ENCODE data around the gene SMOC2. TPM values are rescaled to one million over a fixed set of nuclear protein-coding genes. Genes with fewer than 3 reads are reported as not detected.

Gene SMOC2
- total RNA-seq, 1 donor from 2014 or later = not detected

DNA sequence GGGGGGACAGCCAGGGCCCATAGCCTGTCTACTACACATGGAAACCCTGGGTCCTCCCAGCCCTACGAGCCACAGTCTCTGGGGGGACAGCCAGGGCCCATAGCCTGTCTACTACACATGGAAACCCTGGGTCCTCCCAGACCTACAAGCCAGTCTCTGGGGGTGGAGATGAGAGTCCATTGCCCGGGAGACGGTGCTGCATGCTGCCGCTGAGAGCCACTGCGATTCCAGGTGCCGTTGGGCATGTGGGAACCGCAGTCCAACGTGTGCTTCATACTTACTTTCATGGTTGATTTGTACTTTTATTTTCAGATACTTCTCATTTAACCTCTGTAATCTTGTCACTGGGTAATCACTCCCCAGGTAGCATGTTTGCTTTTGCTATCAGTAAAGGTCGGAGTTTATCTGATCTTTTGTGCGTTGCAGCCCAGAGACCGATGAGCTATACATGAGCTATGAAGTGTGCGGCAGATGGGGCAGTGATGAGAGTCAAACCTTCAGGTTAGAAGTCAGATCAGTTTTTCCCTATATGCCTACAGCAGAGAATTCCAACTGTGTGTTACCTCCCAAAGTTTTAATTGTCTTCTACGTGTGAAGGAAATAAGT, 58.2 kb downstream of the SMOC2 start:
- Histone ChIP-seq H3K4me3 (ENCODE audit: low read depth, low read length) (no peak overlapping the region), H3K27me3 (ENCODE audit: control insufficient read depth, insufficient read depth, low read length) (no peaks in the 10 kb centered on the region), H3K36me3 (ENCODE audit: control insufficient read depth, insufficient read depth, low read length) (no peaks in the 10 kb centered on the region)
- DNase-seq (ENCODE audit: low read depth) = no peak
- no peak for TF ChIP-seq CTCF (IDR thresholded peaks at IDR 0.05; ENCODE audit: insufficient read depth, low read length, poor library complexity, severe bottlenecking)

DNA sequence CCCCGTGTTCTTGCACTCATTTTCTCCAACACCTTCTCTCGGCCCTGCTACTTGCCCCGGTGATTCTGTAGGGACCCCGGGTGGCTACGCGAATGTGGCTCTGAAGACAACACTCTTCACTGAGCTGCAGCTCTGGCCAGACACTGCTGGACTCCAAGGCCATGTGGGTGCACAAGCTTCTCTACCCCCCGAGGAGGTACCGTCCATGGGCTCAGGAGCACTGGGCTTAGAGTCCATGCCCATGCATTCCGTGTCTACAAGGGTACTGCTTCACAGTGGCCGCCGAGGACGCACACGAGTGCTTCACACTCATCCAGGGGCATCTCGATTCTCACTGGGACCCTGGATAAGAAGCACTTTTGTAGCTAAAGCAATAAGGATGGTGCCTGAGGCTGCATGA, 59.5 kb downstream of the SMOC2 start:
- no peaks in the 10 kb centered on the region for H3K27me3 ChIP-seq (ENCODE audit: control insufficient read depth, insufficient read depth, low read length)
- H3K4me3 ChIP-seq (ENCODE audit: low read depth, low read length) = no peak overlapping the region
- DNase-seq (ENCODE audit: low read depth) = no peak
- TF ChIP-seq CTCF (IDR thresholded peaks at IDR 0.05; ENCODE audit: insufficient read depth, low read length, poor library complexity, severe bottlenecking) = no peak
- H3K36me3 ChIP-seq (ENCODE audit: control insufficient read depth, insufficient read depth, low read length) = no peaks in the 10 kb centered on the region

DNA sequence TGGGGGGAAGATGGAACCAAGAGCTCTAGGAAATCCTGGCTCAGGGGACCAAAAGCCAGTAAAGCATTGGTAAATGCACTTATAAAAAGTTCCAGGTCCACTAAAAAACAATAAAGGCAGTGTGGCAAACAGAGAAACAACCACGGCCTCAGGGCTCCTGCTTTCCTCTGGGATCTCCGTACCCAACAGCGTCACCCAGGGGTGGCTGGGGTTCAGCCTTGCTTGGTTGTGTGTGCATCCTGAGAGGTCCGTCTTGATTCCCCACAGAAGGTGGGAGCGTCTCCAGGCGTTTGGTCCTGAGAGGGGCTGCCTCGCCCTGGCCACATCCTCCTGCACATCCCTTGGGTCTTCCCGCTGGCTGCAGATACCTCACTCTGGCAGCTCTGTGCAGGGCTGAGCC, 60.6 kb downstream of the SMOC2 start:
- no peaks in the 10 kb centered on the region for H3K36me3 ChIP-seq (ENCODE audit: control insufficient read depth, insufficient read depth, low read length)
- DNase-seq (ENCODE audit: low read depth) = no peak
- no peak overlapping the region for H3K4me3 ChIP-seq (ENCODE audit: low read depth, low read length)
- H3K27me3 ChIP-seq (ENCODE audit: control insufficient read depth, insufficient read depth, low read length) = no peaks in the 10 kb centered on the region
- no peak for TF ChIP-seq CTCF (IDR thresholded peaks at IDR 0.05; ENCODE audit: insufficient read depth, low read length, poor library complexity, severe bottlenecking)

DNA sequence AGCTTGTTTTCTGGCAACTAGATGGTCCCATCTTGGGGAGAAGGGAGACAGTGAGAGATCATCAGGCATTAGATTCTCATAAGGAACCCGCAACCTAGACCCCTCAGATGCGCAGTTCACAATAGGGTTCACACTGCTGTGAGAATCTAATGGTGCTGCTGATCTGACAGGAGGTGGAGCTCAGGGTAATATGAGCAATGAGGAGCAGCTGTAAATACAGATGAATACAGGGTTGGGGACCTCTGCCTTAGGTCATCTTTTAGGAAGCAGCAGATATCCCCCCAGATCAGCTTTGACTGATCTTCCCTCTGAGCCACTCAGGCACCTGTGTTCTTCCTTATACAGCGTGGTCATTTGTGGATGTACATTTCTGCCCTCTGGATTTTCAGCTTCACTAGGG, 63.4 kb downstream of the SMOC2 start:
- no peak for TF ChIP-seq CTCF (IDR thresholded peaks at IDR 0.05; ENCODE audit: insufficient read depth, low read length, poor library complexity, severe bottlenecking)
- Histone ChIP-seq H3K36me3 (ENCODE audit: control insufficient read depth, insufficient read depth, low read length) (no peaks in the 10 kb centered on the region), H3K27me3 (ENCODE audit: control insufficient read depth, insufficient read depth, low read length) (no peaks in the 10 kb centered on the region), H3K4me3 (ENCODE audit: low read depth, low read length) (no peak overlapping the region)
- no peak for DNase-seq (ENCODE audit: low read depth)

DNA sequence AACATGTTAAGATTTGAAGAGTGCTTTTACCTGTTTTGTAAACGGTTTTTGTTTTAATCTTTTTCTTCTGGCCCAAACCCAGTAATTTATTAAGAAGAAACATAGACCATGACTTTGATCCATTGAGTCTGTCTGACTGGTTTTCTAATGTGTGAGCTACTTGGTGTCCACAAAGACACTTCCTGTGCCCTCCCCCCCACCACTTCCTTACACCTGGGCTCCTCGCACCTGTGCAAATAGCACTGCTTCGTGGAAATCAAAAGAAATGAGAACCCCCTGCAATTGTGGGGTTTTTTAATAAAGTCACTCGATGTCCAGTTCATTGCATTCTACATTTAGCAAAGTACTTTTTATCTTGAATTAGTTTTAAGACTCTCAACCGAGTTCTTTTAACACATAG, 65.5 kb downstream of the SMOC2 start:
- H3K4me3 ChIP-seq (ENCODE audit: low read depth, low read length) = no peak overlapping the region
- DNase-seq (ENCODE audit: low read depth) = no peak
- H3K36me3 ChIP-seq (ENCODE audit: control insufficient read depth, insufficient read depth, low read length) = no peaks in the 10 kb centered on the region
- no peaks in the 10 kb centered on the region for H3K27me3 ChIP-seq (ENCODE audit: control insufficient read depth, insufficient read depth, low read length)
- TF ChIP-seq CTCF (IDR thresholded peaks at IDR 0.05; ENCODE audit: insufficient read depth, low read length, poor library complexity, severe bottlenecking) = no peak

GRCh38 chr6:168507297-168507696, 66.3 kb downstream of the SMOC2 start:
- TF ChIP-seq CTCF (IDR thresholded peaks at IDR 0.05; ENCODE audit: insufficient read depth, low read length, poor library complexity, severe bottlenecking) = no peak
- Histone ChIP-seq H3K27me3 (ENCODE audit: control insufficient read depth, insufficient read depth, low read length) (no peaks in the 10 kb centered on the region), H3K4me3 (ENCODE audit: low read depth, low read length) (no peak overlapping the region), H3K36me3 (ENCODE audit: control insufficient read depth, insufficient read depth, low read length) (no peaks in the 10 kb centered on the region)
- no peak for DNase-seq (ENCODE audit: low read depth)

All from kidney epithelial cell (primary cell).